SKM-1 (cell line): Measurements from ENCODE around the gene ZNF451.

Experiments
- DNase-seq: peaks from one replicate; lab custom pipeline; 2025; ENCODE audit not compliant: unreplicated experiment; lab: John Stamatoyannopoulos, UW

ZNF451 gene

DNA sequence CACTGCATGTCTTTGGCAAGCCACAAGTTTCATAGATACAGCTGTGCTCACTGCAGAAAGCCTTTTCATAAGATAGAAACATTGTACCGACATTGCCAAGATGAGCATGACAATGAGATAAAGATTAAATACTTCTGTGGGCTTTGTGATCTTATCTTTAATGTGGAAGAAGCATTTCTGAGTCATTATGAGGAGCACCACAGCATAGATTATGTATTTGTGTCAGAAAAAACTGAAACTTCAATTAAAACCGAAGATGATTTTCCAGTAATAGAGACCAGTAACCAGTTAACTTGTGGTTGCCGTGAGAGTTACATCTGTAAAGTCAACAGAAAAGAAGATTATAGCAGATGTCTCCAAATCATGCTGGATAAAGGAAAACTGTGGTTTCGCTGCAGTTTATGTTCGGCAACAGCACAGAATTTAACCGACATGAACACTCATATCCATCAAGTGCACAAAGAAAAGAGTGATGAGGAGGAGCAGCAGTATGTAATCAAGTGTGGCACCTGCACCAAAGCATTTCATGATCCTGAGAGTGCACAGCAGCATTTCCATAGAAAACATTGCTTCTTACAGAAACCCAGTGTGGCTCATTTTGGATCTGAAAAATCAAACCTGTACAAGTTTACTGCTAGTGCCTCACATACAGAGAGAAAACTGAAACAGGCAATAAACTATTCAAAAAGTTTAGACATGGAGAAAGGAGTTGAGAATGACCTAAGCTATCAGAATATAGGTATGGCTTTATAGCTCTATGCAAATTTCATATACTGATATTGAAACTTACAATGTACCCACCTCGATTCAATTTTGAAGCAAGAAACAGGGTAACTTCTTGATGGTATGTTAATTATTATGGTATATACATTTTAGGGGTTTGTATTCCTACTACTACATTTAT lies 58.2 kb downstream of the ZNF451 start:
- no peak for DNase-seq

DNA sequence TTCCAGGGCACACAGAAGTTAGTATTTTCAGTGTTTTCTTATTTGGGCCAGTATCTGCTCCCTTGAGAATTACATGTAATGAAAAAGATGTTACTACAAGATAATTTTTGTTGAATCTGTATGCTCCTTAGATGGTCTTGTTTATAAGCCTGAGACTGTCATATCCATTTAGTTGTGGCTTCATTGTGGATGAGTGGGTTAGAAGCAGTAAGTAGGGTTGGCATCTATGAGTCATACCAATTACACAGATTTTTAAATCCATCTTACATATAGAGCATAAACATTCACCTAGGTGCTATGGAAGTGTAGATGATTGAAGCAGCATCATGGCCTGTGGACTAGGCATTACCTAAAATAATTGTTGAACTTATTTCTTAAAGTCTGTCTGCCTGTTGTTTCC lies 68.7 kb downstream of the ZNF451 start:
- DNase-seq = no peak

DNA sequence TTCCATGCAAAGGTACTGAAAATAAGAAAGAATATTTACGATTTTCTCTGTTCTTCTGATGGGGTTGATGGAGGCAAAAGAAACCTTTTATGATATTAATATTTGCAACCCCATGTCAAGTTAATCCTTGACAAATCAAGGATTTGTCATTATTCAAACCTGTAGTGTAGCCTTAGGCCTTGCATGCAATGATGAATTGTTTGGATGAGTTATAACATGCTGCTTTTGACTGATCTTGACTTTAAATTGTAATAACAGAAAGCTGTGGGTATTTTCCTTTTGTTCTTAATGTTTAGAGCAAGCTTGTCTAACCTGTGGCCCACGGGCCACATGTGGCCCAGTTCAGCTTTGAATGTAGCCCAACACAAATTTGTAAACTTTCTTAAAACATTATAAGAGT lies 69.1 kb downstream of the ZNF451 start:
- no peak for DNase-seq

DNA sequence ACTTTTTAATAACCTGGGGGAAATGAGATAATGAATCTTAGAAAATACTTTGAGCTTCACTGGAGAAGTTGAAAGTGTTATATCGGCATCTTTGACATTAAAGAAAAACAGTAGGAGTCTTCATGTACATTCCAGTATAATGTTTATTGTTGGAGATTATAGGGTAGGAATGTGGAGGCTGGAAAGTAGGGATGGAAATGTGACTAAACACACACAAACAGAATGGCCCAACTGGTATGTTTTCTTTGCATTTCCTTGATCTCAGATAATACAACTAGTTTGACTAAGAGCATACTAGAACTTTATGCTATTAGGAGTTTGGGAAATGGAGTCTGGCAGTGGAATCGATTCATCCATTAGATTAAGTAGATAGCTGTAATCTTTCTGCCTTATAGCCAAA lies 72.0 kb downstream of the ZNF451 start:
- DNase-seq = no peak

DNA sequence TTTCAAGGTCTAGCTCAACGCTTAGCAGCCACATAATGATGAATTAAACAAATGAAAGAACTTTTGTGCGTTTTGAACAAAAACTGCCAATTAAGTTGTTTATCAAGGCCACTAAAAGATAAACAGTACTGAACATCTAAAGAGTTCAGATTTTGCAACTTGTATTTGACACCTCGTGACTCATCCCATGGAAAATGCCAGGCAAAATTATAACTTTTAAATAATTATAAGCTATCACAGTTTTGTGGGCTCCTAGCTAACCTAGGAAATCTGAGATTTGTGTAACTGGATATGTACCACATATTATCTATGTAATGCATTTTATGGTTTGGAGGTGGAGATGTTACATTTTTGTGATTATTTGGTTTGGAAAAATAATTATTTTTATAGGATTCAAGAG lies 72.5 kb downstream of the ZNF451 start:
- DNase-seq = no peak

DNA sequence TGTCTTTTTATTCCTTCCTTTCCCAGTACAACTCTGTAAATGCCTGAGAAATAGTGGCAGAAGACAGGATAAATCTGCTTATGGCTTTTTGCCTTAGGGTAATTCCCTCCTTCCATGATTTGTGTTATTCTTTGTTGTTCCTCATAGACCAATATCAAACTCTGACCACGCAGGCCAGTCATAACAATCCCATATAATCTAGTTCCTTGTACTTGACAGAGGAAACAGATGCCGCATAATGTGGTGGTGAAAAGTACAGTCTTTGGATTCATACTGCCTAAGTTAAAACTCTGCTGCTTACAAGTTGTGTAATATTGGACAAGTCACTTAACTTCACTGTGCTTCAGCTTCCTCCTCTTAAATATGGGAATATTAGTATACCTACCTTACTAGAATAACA lies 74.0 kb downstream of the ZNF451 start:
- DNase-seq = no peak

DNA sequence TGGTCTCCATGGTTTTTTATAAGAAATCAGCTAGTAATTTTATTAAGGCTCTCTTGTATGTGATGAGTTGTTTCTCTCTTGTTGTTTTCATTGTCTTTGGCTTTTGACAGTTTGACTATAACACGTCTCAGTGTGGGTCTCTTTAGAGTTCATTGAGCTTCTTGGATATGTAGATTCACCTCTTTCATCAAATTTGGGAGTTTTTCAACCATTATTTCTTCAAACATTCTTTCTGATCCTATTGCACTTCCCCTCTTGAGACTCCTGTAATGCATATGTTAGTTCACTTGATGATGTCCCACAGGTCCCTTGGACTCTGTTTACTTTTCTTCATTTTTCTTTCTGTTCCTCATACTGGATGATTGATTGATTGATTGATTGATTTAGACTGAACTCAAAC lies 75.1 kb downstream of the ZNF451 start:
- no peak for DNase-seq

DNA sequence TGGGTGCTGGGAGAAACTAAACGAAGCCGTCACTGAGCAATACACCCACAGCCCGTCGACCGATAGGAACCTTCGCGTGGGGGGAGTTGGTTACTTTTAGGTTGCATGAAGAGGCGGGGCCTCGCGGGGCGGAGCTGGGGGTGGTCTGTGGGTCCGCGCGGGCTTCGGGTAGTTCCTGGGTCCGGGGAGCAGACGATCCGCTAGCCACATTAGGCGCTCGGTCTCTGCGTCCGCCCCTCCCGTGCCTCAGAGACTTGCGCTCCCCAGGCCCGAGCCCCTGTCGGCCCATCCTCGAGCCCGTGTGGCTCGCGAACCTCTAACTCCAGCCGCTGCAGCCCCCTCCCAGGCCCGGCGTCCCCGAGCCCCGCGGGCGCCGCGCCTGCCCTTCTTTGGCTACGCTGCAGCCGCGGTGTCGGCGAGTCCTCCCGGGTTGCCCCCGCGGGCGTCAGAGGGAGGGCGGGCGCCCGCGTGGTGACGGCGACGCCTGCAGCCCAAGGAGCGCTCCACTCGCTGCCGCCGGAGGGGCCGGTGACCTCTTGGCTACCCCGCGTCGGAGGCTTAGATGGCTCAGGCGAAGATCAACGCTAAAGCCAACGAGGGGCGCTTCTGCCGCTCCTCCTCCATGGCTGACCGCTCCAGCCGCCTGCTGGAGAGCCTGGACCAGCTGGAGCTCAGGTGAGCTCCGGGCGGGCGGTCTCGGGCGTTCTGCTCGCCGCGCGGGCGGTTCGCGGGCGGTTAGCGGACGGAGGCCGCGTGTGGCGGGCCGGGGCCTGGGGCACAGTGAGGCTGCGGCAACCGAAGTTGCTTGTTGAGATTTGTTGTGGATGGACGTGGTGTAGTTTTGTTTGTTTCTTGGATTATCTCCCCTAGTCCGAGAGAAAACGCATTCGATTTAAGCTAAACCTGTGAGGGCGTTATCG lies 82.4 kb downstream of the ZNF451 start, which contains the start of gene BAG2:
TSS of gene BAG2 (plus strand) at position 191 of the 920 bp plus-strand sequence. CDS start at position 563, 372 bp downstream.
- peak; percentile 62 for DNase-seq

DNA sequence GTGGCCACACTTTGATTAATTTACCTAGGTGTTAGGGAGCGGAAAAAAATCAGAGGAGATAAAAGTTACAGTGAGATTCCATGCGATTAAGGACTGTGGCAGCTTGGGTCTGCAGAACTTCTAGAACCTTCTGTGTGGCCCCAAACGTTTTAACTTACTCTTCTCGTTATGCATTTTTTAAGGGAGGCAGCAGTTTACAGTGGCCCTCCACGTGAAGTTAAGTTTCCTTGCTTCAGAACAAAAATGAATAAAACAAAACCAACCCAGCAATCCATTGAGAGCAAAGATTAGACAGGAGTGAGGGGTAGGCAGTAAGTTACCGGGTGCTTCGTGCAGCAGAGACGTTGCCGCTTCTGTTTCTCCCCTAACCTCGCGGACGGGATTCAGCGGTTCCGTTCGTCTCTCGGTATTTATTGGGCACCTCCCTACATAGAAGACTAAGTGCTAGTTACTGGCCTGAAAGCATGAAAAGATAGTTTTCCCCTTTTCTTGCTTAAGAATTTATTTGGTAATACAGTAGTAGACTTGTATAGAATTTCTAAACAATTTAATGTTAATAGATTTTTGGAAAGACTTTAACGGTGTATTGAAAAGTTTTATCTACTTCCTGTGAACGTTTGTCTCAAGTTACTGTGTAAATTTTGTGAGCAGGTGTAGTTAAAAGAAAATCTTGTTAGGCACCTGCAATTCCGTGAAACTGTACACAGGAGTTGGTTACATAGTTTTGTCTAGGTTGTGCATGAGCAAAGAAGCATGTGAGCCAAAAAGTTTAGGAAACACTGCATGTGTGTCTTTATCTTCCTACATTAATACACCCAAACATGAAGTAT lies 83.3 kb downstream of the ZNF451 start:
- peak; percentile 59 for DNase-seq

DNA sequence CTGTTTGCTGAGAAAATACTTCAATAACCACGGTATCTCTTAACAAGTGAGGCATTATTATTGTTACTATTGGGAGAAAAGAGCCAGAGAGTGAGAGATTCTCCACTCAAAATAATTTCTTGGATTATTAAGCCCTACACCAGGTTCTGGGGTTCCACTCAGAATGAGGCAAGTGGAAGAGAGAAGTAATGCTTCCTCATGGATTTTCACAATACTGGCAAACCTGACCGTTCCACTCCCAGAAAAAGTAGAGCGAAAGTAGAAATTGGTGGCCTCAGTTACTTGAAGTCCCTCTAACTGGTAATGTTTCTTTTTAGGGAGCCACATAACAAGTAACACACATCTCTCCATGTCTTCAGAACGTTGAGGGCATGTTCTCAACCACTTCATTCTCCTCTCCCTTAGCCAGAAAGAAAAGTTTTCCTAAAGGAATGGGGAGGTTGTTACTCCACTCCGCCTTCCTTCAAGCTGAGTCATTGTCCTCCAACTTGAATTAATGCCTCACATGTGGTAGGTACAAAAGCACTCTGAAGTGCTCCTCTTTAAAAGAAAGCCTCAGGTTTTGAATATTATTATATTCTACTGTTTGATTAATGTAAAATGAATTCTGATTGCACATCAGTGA lies 84.0 kb downstream of the ZNF451 start:
- DNase-seq = no peak

DNA sequence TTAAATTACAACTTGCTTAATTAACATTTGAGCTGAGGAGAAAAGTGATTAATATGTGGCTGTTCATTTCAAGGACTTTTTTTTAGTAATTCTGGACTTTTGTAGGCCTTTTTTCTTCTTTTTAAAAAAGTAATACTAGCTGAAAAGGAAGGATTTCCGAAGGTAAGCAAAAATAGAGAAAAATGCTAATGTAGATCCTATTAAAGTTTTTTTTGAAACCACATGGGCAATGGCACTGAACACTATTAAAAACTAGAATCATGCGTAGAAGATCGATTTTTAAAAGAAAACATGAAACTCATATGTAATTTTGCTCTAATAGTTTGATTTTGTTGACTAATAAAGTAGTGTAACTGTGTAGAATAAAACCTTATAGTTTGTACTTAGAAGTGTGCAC lies 84.5 kb downstream of the ZNF451 start:
- DNase-seq = no peak

DNA sequence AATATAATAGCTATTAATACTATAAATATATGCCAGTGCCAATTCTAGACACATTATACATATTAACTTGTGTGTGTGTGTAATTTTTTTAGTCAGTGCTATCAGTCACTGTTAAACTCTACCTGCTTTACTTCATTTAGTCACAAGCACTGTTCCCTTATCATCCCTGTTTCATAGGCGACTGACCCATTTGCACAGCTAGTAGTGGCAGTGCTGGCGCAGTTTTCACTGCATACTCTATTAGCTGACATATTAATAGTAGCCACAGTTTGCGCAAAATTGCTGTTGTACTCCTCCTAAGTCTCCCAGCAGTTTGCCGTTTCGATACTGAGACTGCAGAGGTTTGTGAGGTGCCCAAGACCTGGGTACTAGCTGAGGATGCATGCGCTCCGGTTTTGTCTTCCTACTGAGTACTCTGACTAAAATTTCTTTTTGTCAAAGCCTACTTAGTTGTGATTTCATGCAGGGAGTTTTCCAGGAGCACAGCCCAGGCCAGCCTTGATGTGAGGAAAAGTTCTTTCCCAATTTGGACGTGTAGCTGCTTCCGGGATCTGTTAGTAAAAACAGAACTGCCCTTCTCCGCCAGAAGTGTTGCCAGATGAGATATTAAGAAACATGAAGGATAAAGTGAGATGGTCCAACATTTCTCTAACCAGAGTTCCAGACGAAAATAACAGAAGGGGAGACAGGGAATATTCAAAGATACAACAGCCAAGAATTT lies 87.7 kb downstream of the ZNF451 start:
- DNase-seq = no peak

DNA sequence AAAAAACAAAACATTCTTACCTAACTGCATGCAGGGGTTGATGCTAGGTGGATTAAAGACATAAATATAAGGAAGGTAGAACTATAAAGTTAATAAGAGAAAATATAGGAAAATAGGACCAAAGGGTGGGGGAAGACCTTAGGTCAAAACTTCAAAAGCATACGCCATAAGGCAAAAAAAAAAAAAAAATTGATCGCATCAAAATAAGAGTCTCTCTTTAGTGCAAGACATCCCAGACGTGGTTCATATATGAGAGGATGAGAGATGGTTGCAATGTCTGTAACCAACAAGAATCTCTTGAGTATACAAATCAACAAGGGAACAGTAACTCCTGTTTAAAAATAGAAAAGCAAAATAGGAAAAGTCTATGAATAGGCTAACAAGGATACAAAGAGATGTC lies 90.6 kb downstream of the ZNF451 start:
- no peak for DNase-seq

DNA sequence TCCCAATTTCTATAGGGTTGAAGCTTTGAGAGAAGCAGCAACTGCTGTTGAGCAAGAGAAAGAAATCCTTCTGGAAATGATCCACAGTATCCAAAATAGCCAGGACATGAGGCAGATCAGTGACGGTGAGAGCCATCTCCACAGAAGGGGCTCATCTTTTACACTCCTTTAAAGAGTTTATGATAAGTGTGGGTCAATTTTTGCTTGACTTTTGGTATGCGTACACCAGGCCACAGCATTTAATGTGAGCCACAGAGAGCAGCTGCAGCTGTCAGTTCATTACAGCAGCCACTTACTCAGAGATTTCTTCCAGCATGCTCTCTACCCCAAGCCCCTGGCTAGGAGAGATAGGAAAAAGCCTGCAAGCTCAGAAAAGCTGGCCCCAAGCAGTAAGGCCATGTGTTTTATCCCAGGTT lies 92.0 kb downstream of the ZNF451 start:
- no peak for DNase-seq

DNA sequence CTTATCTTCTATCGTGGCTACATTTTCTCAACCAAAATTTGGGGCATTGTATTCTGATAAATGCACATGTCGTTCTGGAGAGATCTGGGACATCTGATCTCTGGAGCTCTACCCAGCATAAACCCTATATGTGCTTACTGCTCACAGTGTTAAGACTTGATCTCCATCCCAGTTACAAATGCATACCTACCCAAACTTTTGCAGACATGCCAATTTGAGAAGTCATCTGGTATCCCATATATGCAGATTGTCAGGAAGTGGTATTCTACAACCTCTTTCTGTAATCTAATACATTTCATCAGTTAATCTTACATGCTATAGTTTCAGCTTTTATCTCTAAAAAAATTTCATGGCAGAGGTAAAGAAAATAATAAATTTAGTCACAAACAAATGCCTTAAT lies 93.3 kb downstream of the ZNF451 start:
- no peak for DNase-seq

DNA sequence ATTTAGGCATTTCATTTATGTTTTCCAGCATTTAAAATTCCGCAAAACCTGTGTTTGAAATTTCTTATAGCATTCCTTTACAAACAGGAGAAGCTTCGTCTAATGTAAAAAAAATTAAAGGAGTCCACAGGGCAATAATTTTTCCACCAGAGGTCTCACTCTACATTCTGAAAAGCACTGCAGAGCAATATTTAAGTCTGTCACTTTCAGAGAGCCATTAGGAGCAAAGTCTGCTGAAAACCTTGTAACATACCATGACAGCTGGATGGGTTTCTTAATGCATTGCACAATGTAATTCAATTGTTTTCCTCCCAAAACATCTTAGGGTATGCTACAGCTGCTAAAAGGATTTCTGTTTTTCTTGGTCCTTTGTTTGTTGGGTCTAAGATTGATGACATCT lies 100.2 kb downstream of the ZNF451 start:
- no peak for DNase-seq

DNA sequence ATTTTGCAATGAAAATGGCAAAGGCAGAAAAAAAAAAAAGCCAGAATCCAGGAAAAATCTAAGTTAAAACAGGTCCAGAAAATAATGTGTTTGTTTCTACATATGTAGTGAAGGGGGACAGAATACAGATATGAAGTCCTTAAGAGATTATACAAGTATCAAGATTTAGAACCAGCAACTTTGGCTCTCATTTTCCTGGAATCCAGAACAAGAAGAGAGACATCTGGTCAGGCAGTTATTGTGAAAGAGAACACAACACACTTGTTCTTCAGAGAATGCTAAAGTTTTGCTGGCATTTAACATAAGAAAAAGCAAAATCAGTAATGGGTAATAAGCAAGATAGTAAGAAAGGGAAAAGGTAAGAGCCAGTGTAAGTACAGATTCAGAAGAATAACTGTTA lies 103.2 kb downstream of the ZNF451 start:
- no peak for DNase-seq

DNA sequence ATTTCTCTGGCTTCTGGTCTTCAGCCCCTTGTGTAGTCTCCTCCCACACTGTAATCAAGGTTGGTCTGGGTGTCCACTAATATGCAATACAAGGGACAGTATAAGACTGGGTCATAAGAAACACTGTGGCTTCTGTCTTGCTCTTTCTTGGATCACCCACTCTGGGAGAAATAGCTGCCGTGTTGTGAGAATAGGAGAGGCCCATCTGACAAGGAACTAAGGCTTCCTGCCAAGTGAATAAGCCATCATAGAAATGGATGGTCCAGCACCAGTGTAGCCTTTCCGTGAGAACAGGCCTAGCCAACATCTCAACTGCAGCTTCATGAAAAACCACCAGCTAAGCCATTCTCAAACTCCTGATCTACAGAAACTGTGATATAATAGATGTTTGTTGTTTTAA lies 105.5 kb downstream of the ZNF451 start:
- no peak for DNase-seq

DNA sequence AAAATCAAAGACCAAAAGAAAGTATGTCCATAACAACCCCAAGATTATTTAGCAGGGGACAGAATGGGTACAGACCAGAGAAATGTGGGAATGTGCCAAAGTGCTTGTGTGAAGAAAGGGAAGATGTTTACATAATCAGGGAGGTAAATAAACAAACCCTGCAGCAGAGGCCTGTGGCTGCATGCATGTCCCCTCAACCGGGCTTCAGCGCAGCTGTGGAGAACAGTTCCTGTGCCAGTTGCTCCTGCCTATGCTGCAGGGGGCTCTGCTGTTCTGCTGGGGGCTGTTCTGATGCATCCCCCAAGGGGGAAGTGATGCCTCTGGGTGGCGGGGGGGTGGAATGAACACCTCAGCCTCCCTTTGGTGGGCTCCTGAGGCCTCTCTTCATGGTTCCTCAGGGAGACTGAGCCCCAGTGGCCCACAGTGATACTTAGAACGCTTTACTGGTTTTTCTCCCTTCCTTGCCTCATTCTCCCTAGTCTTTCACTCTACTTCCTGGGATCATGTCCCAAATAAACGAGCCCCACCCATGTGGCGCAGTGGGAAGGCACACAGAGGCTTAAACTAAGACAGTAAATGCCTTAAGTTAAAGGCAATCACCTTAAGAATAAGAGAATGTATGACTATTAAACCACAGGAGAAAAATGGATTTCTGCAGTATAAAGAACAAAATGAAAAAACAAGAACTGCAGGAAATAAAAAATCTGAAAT lies 109.1 kb downstream of the ZNF451 start:
- DNase-seq = no peak
